A673 (cell line): ENCODE results near the gene NPR2.

Source experiments
- CTCF ChIP-seq: fragments of 300-800, 200-600 bp; sonication (generic); conservative IDR thresholded peaks from 2 replicates; pipeline ENCODE4 v1.5.1; 2017; ENCODE audit warnings: low read depth, mild to moderate bottlenecking, antibody characterized with exemption, low read length, moderate library complexity, mixed read lengths
- EZH2 ChIP-seq: fragments of 200-600 bp; sonication (generic); IDR thresholded peaks from 2 replicates; pipeline ENCODE4 v1.6.1; 2017; ENCODE audit warnings: borderline replicate concordance, low read depth, mild to moderate bottlenecking, mixed read lengths, antibody characterized with exemption, low read length; ENCODE audit not compliant: poor library complexity, severe bottlenecking

GRCh38 chr9:35816708-35817107 lies 25.3 kb downstream of the NPR2 start:
- TF ChIP-seq EZH2: no peak
- TF ChIP-seq CTCF: peak; percentile 25; the same call in 1 of the 2 replicates
